GM12865 (cell line): Measurements from ENCODE around the gene POM121L2.

Experiments
- DNase-seq: peaks from one replicate; pipeline ENCODE4 v3.0.0; 2010; ENCODE audit warnings: low read depth
- H3K4me3 ChIP-seq: 2 replicates; pipeline ENCODE4 v1.5.1; 2011; ENCODE audit warnings: mild to moderate bottlenecking, low read depth, low read length, control low read depth
- CTCF ChIP-seq: IDR thresholded peaks from 2 replicates; pipeline ENCODE4 v1.5.1; 2011; ENCODE audit warnings: low read length, control low read depth, low read depth, inconsistent platforms; ENCODE audit not compliant: insufficient read depth; ENCODE audit errors: missing control alignments

POM121L2 gene

GRCh38 chr6:27312146-27312949 lies at the start of gene POM121L2:
TSS of gene POM121L2 (minus strand) at chr6:27312273. CDS start at chr6:27312170, 103 bp downstream.
- DNase-seq, result peak; percentile 77
- H3K4me3 ChIP-seq, result peak within 1 kb of the TSS; percentile 78
- peak; percentile 77 for TF ChIP-seq CTCF

DNA sequence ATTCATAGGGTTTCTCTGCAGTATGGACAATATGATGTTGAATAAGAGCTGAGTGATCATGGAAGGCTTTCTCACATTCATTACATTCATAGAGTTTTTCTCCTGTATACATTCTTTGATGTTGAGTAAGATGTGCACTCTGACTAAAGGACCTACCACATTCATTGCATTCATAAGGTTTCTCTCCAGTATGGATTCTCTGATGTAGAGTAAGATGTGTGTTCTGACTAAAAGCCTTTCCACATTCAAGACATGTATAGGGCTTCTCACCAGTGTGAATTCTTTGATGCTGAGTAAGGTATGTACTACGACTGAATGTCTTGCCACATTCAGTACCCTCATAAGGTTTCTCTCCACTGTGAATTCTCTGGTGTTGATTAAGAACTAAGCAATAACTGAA lies 47.2 kb upstream of the POM121L2 start:
- no peak for DNase-seq
- H3K4me3 ChIP-seq, result no peak overlapping the region
- TF ChIP-seq CTCF, result no peak

GRCh38 chr6:27358786-27359185 lies 46.7 kb upstream of the POM121L2 start:
- TF ChIP-seq CTCF, result no peak

GRCh38 chr6:27352850-27353249 lies 40.8 kb upstream of the POM121L2 start:
- no peak for TF ChIP-seq CTCF
- no peak for DNase-seq
- H3K4me3 ChIP-seq, result no peak overlapping the region

More at GRCh38 chr6:27358786-27359185, 46.7 kb upstream of the POM121L2 start:
- DNase-seq, result no peak
- no peak overlapping the region for H3K4me3 ChIP-seq

- no peak for TF ChIP-seq CTCF
- no peak overlapping the region for H3K4me3 ChIP-seq
- no peak for DNase-seq
Measured at GRCh38 chr6:27334141-27334540, 22.1 kb upstream of the POM121L2 start.

DNA sequence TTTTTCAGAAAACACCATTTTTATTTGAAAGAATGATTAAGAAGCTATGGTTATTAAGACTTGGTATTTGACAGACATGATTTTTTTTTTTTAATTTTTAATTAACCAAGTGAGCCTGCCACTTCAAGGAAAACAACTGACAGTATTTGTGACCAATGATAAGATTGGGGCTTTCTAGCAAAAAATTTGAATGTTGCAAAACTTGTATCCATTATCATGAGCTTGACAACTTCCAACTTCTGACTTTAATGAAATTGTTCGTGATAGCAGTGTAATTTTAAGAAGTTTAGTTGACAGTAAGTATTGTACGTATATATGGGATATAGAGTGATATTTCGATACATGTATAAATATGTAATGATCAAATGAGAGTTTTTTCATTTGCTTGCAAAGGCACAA lies 21.6 kb upstream of the POM121L2 start:
- DNase-seq, result no peak
- no peak for TF ChIP-seq CTCF
- H3K4me3 ChIP-seq, result peak overlapping the region; percentile 66
